WTC11 (cell line): ENCODE measurements around the gene SPAG5. TPM values are rescaled to one million over a fixed set of nuclear protein-coding genes. Genes with fewer than 3 reads are reported as not detected.
A peak's percentile ranks its signal among the peaks of the same experiment; 100 is the strongest.

Experiments used
- ATAC-seq: fragments of 200-7000 bp; cut with Tn5 transposase; 2 replicates; pipeline ENCODE4 v1.10.0; 2021; ENCODE audit warnings: mild to moderate bottlenecking, moderate library complexity
- CTCF ChIA-PET: fragments of 300-600 bp; sonication (Branson Sonifier 250); formaldehyde crosslinking; loops from one replicate; lab custom pipeline; 2021; ENCODE audit warnings: antibody characterized with exemption; lab: Charles Lee
- POLR2A ChIA-PET: fragments of 350-600 bp; sonication (Branson Sonifier 250); formaldehyde crosslinking; loops from one replicate; lab custom pipeline; 2021; ENCODE audit warnings: antibody characterized with exemption; lab: Charles Lee
- DNase-seq: peaks from one replicate; pipeline ENCODE4 v3.0.0; 2021; ENCODE audit warnings: low spot score
- H3K27ac Mint-ChIP-seq: 2 replicates; pipeline ENCODE4 v1.8.0; 2021; ENCODE audit warnings: mixed read lengths
- H3K27me3 Mint-ChIP-seq: 2 replicates; pipeline ENCODE4 v1.8.0; 2021; ENCODE audit warnings: low read depth, mild to moderate bottlenecking, moderate library complexity, mixed read lengths
- H3K36me3 Mint-ChIP-seq: 2 replicates; pipeline ENCODE4 v1.8.0; 2021; ENCODE audit warnings: mixed read lengths
- H3K4me1 Mint-ChIP-seq: 2 replicates; pipeline ENCODE4 v1.8.0; 2022; ENCODE audit warnings: mixed read lengths
- H3K4me3 Mint-ChIP-seq: 2 replicates; pipeline ENCODE4 v1.8.0; 2021; ENCODE audit warnings: mild to moderate bottlenecking, moderate library complexity, mixed read lengths
- H3K9me3 Mint-ChIP-seq: 2 replicates; pipeline ENCODE4 v1.8.0; 2021; ENCODE audit warnings: mixed read lengths
- ELF4 ChIP-seq: sonication (generic); formaldehyde crosslinking; IDR thresholded peaks from 2 replicates; pipeline ENCODE4 v1.8.1; 2022; ENCODE audit warnings: low read depth, mild to moderate bottlenecking, moderate library complexity, missing genetic modification reagents
- ESRRA ChIP-seq: sonication (generic); formaldehyde crosslinking; IDR thresholded peaks from 2 replicates; pipeline ENCODE4 v1.8.1; 2022; ENCODE audit warnings: mild to moderate bottlenecking, missing genetic modification reagents, borderline replicate concordance
- FOXK1 ChIP-seq: sonication (generic); formaldehyde crosslinking; IDR thresholded peaks from 2 replicates; pipeline ENCODE4 v1.8.0; 2022; ENCODE audit warnings: mild to moderate bottlenecking, moderate library complexity, missing genetic modification reagents
- FOXP1 ChIP-seq: sonication (generic); formaldehyde crosslinking; IDR thresholded peaks from 2 replicates; pipeline ENCODE4 v1.8.0; 2022; ENCODE audit warnings: missing genetic modification reagents, mild to moderate bottlenecking, moderate library complexity, borderline replicate concordance
- GABPB1 ChIP-seq: sonication (generic); formaldehyde crosslinking; IDR thresholded peaks from 2 replicates; pipeline ENCODE4 v1.8.1; 2023; ENCODE audit warnings: mild to moderate bottlenecking, missing genetic modification reagents
- JAZF1 ChIP-seq: fragments of 250-450 bp; sonication (Bioruptor Pico); IDR thresholded peaks from 2 replicates; pipeline ENCODE4 v1.9.0; 2021; ENCODE audit warnings: moderate library complexity, mild to moderate bottlenecking, inconsistent platforms
- MXD4 ChIP-seq: fragments of 250-450 bp; sonication (Bioruptor Pico); IDR thresholded peaks from 2 replicates; pipeline ENCODE4 v1.8.0; 2021; ENCODE audit warnings: mild to moderate bottlenecking, moderate library complexity, borderline replicate concordance
- MYBL2 ChIP-seq: sonication (generic); formaldehyde crosslinking; IDR thresholded peaks from 2 replicates; pipeline ENCODE4 v1.8.1; 2023; ENCODE audit warnings: mild to moderate bottlenecking, moderate library complexity, missing genetic modification reagents
- NFATC4 ChIP-seq: fragments of 250-450 bp; sonication (Bioruptor Pico); IDR thresholded peaks from 2 replicates; pipeline ENCODE4 v1.9.0; 2021; ENCODE audit warnings: mild to moderate bottlenecking
- SOX15 ChIP-seq: fragments of 250-450 bp; sonication (Bioruptor Pico); IDR thresholded peaks from 2 replicates; pipeline ENCODE4 v1.9.0; 2021; ENCODE audit warnings: mild to moderate bottlenecking
- TEAD4 ChIP-seq: sonication (generic); formaldehyde crosslinking; IDR thresholded peaks from 2 replicates; pipeline ENCODE4 v1.8.0; 2022; ENCODE audit warnings: mild to moderate bottlenecking, missing genetic modification reagents
- TP53 ChIP-seq: sonication (generic); formaldehyde crosslinking; IDR thresholded peaks from 2 replicates; pipeline ENCODE4 v1.8.1; 2023; ENCODE audit warnings: mild to moderate bottlenecking, missing genetic modification reagents
- ZNF317 ChIP-seq: sonication (generic); formaldehyde crosslinking; IDR thresholded peaks from 2 replicates; pipeline ENCODE4 v1.8.1; 2023; ENCODE audit warnings: low read depth, mild to moderate bottlenecking, moderate library complexity, missing genetic modification reagents, borderline replicate concordance
- ZNF423 ChIP-seq: fragments of 250-450 bp; sonication (Bioruptor Pico); IDR thresholded peaks from 2 replicates; pipeline ENCODE4 v2.1.2; 2022; ENCODE audit warnings: mild to moderate bottlenecking, moderate library complexity
- total RNA-seq: library from RNA; stranded (reverse); gene quantifications from 3 replicates; pipeline ENCODE4 v1.2.3, GENCODE V29; 2021
- TF ChIP-seq, protein P1 (sequence below): sonication (generic); formaldehyde crosslinking; IDR thresholded peaks from 2 replicates; pipeline ENCODE4 v1.8.1; 2023; ENCODE audit warnings: mild to moderate bottlenecking, missing genetic modification reagents
- TF ChIP-seq, protein P2 (sequence below): sonication (generic); formaldehyde crosslinking; IDR thresholded peaks from 2 replicates; pipeline ENCODE4 v1.8.1; 2023; ENCODE audit warnings: mild to moderate bottlenecking, moderate library complexity, missing genetic modification reagents
- TF ChIP-seq, protein P3 (sequence below): sonication (generic); formaldehyde crosslinking; IDR thresholded peaks from 2 replicates; pipeline ENCODE4 v1.8.1; 2023; ENCODE audit warnings: mild to moderate bottlenecking, missing genetic modification reagents
- TF ChIP-seq, protein P4 (sequence below): sonication (generic); formaldehyde crosslinking; conservative IDR thresholded peaks from 2 replicates; pipeline ENCODE4 v1.8.1; 2023; ENCODE audit warnings: mild to moderate bottlenecking, low read depth, missing genetic modification reagents, moderate library complexity
- TF ChIP-seq, protein P5 (sequence below): sonication (generic); formaldehyde crosslinking; IDR thresholded peaks from 2 replicates; pipeline ENCODE4 v1.8.1; 2022; ENCODE audit warnings: low read depth, missing genetic modification reagents, borderline replicate concordance
- TF ChIP-seq, protein P6 (sequence below): sonication (generic); formaldehyde crosslinking; IDR thresholded peaks from 2 replicates; pipeline ENCODE4 v1.8.1; 2023; ENCODE audit warnings: mild to moderate bottlenecking, missing genetic modification reagents, moderate library complexity
- TF ChIP-seq, protein P7 (sequence below): sonication (generic); formaldehyde crosslinking; IDR thresholded peaks from 2 replicates; pipeline ENCODE4 v1.8.1; 2022; ENCODE audit warnings: mild to moderate bottlenecking, moderate library complexity, missing genetic modification reagents

SPAG5 gene
- total RNA-seq, 1 experiment from 2014 or later, result 146 TPM

DNA sequence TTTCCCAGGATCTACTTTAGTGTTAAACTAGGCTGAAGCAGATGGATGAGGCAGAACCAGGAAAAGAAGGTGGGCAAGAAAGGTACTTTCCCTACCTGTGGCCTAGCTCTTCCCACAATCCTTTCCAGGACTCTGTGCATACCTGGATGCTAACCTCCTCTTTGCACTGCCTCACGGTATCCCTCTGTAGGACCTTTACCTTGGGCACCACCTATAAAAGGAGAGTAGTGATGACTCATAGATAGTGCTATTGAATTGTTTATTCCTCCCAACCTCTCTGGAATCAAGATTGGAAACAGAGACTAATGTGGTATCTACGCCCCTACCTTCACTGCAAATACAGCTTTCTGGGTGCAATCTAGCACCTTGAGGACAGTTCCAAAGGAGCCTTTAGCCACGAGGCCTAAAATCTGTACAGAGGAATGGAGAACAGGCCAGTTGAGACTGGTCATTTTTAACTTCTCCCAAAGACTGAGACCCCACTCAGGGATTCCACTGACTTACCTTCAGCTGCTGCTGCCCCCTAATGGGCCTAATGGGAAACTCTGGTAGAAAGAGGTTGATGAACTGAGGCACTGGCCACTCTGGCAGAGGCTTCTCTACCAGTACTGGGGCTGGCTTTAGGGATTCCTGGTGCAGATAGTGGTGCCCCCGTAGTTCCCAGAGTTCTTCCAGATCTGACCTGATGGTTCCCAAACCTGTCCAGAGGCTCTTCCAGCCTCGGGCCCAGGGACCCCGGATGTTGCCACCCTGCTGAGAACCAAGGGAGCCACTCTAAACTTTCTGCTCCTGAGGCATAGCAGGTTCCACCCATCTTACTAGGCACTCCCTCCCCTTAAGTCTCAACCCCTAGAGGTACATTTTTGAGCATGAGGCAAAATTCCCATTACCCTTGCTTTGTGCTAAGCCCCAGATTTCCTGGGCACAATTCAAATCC, 14.4 kb upstream of the SPAG5 start:
- POLR2A ChIA-PET, result interaction anchor here (1.0 kb wide), 1 partner anchor 98 kb away, joined by 3 read pairs; no protein-coding TSS in a partner anchor
- Mint-ChIP-seq H3K4me3 (no peak overlapping the region), H3K4me1 (no peaks in the 10 kb centered on the region), H3K36me3 (peaks cover 70% of the 10 kb centered on the region), H3K27ac (no peak overlapping the region), H3K27me3 (no peaks in the 10 kb centered on the region), H3K9me3 (no peaks in the 10 kb centered on the region)
- TF ChIP-seq GABPB1 (no peak), FOXK1 (no peak), MXD4 (no peak), FOXP1 (CRISPR knock-in tag) (no peak)
- TF ChIP-seq, protein P1, sequence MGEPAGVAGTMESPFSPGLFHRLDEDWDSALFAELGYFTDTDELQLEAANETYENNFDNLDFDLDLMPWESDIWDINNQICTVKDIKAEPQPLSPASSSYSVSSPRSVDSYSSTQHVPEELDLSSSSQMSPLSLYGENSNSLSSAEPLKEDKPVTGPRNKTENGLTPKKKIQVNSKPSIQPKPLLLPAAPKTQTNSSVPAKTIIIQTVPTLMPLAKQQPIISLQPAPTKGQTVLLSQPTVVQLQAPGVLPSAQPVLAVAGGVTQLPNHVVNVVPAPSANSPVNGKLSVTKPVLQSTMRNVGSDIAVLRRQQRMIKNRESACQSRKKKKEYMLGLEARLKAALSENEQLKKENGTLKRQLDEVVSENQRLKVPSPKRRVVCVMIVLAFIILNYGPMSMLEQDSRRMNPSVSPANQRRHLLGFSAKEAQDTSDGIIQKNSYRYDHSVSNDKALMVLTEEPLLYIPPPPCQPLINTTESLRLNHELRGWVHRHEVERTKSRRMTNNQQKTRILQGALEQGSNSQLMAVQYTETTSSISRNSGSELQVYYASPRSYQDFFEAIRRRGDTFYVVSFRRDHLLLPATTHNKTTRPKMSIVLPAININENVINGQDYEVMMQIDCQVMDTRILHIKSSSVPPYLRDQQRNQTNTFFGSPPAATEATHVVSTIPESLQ (CRISPR knock-in tag), result no peak
- TF ChIP-seq, protein P2, sequence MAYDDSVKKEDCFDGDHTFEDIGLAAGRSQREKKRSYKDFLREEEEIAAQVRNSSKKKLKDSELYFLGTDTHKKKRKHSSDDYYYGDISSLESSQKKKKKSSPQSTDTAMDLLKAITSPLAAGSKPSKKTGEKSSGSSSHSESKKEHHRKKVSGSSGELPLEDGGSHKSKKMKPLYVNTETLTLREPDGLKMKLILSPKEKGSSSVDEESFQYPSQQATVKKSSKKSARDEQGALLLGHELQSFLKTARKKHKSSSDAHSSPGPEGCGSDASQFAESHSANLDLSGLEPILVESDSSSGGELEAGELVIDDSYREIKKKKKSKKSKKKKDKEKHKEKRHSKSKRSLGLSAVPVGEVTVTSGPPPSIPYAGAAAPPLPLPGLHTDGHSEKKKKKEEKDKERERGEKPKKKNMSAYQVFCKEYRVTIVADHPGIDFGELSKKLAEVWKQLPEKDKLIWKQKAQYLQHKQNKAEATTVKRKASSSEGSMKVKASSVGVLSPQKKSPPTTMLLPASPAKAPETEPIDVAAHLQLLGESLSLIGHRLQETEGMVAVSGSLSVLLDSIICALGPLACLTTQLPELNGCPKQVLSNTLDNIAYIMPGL (CRISPR knock-in tag), result no peak
- ATAC-seq, result peak; percentile 89
- DNase-seq, result peak; percentile 62
- CTCF ChIA-PET, result interaction anchor here (0.5 to 1.8 kb wide), 10 partner anchors 12 to 197 kb away, joined by 3 to 12 read pairs (median 3); partner anchors contain the start of genes BLTP2 and PIGS

DNA sequence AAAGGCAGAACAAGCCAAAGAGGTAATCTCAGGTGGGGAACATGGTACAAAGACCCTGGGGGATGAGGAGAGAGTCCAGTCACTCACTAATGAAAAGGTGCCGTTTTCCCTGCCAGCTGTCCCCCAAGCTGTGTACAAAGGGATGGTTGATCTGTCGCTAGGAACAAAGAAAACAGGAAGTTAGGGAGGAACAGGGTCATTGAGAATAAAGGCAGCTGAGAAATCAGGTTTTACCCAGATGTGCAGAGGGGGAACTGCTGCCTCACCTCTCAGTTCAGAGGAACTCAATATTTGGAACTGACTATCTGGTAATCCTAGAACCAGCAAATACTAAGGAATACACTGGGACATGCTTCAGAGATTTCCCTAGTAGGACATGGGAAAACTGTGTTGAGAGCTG, 13.7 kb upstream of the SPAG5 start:
- POLR2A ChIA-PET, result no interaction called here
- TF ChIP-seq, protein P3, sequence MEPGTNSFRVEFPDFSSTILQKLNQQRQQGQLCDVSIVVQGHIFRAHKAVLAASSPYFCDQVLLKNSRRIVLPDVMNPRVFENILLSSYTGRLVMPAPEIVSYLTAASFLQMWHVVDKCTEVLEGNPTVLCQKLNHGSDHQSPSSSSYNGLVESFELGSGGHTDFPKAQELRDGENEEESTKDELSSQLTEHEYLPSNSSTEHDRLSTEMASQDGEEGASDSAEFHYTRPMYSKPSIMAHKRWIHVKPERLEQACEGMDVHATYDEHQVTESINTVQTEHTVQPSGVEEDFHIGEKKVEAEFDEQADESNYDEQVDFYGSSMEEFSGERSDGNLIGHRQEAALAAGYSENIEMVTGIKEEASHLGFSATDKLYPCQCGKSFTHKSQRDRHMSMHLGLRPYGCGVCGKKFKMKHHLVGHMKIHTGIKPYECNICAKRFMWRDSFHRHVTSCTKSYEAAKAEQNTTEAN (CRISPR knock-in tag), result no peak
- TF ChIP-seq ELF4 (CRISPR knock-in tag), result no peak
- TF ChIP-seq, protein P4, sequence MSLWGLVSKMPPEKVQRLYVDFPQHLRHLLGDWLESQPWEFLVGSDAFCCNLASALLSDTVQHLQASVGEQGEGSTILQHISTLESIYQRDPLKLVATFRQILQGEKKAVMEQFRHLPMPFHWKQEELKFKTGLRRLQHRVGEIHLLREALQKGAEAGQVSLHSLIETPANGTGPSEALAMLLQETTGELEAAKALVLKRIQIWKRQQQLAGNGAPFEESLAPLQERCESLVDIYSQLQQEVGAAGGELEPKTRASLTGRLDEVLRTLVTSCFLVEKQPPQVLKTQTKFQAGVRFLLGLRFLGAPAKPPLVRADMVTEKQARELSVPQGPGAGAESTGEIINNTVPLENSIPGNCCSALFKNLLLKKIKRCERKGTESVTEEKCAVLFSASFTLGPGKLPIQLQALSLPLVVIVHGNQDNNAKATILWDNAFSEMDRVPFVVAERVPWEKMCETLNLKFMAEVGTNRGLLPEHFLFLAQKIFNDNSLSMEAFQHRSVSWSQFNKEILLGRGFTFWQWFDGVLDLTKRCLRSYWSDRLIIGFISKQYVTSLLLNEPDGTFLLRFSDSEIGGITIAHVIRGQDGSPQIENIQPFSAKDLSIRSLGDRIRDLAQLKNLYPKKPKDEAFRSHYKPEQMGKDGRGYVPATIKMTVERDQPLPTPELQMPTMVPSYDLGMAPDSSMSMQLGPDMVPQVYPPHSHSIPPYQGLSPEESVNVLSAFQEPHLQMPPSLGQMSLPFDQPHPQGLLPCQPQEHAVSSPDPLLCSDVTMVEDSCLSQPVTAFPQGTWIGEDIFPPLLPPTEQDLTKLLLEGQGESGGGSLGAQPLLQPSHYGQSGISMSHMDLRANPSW (CRISPR knock-in tag), result no peak
- TF ChIP-seq, protein P5, sequence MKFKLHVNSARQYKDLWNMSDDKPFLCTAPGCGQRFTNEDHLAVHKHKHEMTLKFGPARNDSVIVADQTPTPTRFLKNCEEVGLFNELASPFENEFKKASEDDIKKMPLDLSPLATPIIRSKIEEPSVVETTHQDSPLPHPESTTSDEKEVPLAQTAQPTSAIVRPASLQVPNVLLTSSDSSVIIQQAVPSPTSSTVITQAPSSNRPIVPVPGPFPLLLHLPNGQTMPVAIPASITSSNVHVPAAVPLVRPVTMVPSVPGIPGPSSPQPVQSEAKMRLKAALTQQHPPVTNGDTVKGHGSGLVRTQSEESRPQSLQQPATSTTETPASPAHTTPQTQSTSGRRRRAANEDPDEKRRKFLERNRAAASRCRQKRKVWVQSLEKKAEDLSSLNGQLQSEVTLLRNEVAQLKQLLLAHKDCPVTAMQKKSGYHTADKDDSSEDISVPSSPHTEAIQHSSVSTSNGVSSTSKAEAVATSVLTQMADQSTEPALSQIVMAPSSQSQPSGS (CRISPR knock-in tag), result no peak
- TF ChIP-seq, protein P6, sequence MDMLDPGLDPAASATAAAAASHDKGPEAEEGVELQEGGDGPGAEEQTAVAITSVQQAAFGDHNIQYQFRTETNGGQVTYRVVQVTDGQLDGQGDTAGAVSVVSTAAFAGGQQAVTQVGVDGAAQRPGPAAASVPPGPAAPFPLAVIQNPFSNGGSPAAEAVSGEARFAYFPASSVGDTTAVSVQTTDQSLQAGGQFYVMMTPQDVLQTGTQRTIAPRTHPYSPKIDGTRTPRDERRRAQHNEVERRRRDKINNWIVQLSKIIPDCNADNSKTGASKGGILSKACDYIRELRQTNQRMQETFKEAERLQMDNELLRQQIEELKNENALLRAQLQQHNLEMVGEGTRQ (CRISPR knock-in tag), result no peak
- TF ChIP-seq, protein P7, sequence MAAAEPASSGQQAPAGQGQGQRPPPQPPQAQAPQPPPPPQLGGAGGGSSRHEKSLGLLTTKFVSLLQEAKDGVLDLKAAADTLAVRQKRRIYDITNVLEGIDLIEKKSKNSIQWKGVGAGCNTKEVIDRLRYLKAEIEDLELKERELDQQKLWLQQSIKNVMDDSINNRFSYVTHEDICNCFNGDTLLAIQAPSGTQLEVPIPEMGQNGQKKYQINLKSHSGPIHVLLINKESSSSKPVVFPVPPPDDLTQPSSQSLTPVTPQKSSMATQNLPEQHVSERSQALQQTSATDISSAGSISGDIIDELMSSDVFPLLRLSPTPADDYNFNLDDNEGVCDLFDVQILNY (CRISPR knock-in tag), result no peak
- no peak for TF ChIP-seq ESRRA (CRISPR knock-in tag)
- TF ChIP-seq FOXP1 (CRISPR knock-in tag), result no peak
- no peak for TF ChIP-seq SOX15 (CRISPR knock-in tag)
- TF ChIP-seq ZNF423 (CRISPR knock-in tag), result no peak
- TF ChIP-seq GABPB1, result no peak
- TF ChIP-seq JAZF1, result no peak
- TF ChIP-seq ZNF317, result no peak
- no peak for TF ChIP-seq NFATC4 (CRISPR knock-in tag)
- TF ChIP-seq MYBL2, result no peak
- no peak for TF ChIP-seq TP53 (CRISPR knock-in tag)
- TF ChIP-seq TEAD4 (CRISPR knock-in tag), result no peak

More for the DNA sequence above, 13.7 kb upstream of the SPAG5 start:
- ATAC-seq (no peak), DNase-seq (no peak)
- Mint-ChIP-seq H3K27me3 (no peaks in the 10 kb centered on the region), H3K27ac (no peak overlapping the region; the same call in none of the 2 replicates), H3K9me3 (no peaks in the 10 kb centered on the region), H3K4me1 (no peaks in the 10 kb centered on the region), H3K4me3 (no peak overlapping the region), H3K36me3 (peaks cover 66% of the 10 kb centered on the region)
- CTCF ChIA-PET, result interaction anchor here (0.9 to 1.8 kb wide), 7 partner anchors 11 to 196 kb away, joined by 3 to 12 read pairs (median 3); partner anchors contain the start of genes BLTP2 and PIGS
